HG02970 (cell line): ENCODE measurements around the gene SULT1C3.

Source experiments
- ATAC-seq: cut with Tn5 transposase; IDR thresholded peaks from one replicate; pipeline ENCODE4 v1.9.1; 2021; ENCODE audit warnings: mild to moderate bottlenecking, moderate library complexity, moderate number of reproducible peaks; ENCODE audit not compliant: unreplicated experiment, low FRiP score

Gene SULT1C3

DNA sequence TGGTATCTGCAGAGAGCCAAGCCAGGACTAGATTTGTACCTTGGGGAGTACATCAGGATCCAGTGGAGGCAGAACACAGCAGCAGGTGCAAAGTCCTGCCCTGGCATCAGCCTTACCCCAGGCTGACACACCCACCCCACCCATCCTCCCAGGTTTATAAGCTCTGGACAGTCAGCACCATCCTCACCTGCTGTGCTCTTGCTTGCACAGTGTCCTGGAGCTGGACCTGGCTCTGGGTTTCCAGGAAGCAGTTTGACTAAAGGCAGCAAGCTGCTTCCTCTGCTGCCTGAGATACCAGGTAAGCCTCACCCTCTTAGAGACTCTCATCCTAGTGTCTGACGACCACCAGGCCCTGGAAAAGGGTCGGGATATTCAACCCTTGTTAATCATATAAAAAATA, at the start of gene SULT1C3:
Gene SULT1C3 (plus strand): TSS at position 183 of the 400 bp plus-strand sequence. CDS start 7,227 bp downstream, outside the sequence.
- no peak for ATAC-seq

DNA sequence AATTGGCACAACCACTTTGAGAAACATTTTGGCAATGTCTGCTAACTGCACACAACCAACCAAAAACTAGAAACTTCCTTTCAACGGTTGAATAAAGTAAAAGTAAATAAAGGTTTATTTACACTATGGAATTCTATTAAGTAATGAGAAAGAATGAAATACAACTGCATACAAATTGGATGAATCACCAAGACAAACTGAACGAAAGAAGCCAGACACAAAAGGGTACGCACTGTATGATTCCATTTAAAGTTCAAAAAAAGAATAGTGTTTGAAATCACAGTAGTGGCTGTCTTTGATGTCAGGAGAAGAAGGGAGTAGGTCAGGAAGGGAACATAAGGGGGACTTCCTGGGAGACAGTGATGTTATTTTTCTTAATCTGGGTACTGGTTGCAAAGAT, 46.5 kb upstream of the SULT1C3 start:
- no peak for ATAC-seq

DNA sequence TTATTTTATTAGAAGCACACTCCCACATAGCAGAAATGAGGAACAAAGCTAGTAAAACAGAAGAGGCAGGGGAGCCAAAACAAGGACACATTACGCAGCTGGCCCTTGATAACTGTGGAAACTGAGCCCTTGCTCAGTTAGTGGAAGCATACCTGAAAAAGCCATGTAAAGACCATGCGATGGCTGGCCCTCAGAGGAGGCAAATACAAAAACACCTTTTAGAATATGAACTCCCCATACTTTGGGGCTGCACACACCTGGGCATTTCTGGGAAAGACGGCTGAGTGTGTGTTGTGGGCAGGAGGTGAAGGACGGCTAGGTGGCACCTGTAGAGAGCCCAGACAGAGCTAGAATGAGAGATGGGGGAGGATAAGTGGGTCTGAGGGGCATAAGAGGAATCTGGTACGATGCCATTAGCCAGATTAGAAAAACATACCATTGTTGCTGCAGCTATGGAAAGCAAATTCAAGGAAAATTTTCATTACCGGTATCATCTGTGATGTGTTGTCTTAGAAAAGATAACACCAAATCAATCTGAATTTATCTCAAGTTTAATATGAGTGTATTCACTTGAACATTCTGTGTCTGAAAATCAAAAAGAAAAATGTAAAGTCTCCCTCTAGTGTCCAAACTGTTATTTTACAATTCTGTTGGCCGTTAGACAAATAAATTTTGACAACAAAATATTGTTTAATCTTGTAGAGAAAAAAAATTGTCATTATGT, 45.2 kb upstream of the SULT1C3 start:
- no peak for ATAC-seq

DNA sequence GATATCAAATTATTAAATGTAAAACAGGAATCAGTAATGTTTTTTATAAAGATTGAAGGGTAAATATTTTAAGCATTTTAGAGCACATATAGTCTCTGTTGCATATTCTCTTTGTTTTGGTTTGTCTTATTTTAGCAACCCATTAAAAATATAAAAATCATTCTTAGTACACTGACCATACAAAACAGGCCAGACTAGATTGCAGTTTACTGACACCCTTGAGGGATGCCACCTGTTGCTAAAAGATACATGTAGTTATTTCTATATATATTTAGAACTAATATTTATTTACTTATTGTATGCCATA, 44.7 kb upstream of the SULT1C3 start:
- ATAC-seq = no peak

DNA sequence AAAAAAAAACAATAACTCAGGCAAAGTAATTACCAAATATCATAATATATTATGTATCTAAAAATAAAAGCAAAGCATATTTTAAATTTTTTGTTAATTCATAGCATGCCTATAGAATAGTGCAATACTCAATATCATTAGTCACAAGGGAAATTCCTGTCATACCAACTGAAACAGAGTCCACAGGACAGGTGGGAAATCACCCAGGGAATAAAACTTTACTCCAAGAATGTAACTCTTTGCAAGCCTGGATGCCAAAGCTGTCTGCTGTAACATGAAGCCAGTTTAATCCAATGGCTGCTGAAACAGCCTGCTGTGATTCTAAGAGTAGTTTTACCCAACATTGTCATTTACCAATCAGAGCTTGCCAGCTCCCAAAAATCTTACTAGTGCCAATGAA, 40.0 kb upstream of the SULT1C3 start:
- no peak for ATAC-seq

DNA sequence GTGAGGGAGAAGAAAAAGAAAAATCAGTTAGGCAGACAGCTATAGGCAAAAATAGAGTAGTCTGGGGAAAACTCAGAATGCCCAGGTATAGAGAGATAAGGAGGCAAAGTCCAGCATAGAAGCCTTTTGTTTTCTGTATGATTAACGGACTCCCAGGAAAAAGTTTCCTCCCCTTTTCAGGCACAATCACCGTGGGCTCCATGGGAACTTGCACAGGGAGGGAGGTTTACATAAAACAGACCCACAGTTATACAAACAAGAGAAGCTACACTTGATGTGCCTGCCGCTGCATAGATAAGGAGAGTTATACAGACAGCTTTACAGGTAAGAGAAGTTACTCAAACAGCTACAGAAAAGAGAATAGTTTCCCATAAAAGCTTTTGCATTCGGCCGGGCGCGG, 39.2 kb upstream of the SULT1C3 start:
- no peak for ATAC-seq

DNA sequence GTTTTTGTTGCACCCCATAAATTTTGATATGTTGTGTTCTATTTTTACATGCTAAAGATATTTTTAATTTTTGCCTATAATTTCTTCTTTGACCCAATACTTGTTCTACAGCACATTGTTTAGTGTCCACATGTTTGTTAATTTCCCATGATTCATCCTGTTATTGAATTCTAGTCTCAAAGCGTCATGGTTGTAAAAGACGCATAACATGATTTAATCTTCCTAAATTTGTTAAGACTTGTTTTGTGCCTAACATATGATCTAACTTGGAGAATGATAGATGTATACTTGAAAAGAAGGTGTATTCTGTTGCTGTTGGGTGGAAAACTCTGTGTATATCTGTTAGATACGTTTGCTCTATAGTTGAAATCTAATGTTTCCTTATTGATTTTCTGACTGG, 27.1 kb upstream of the SULT1C3 start:
- ATAC-seq = no peak

DNA sequence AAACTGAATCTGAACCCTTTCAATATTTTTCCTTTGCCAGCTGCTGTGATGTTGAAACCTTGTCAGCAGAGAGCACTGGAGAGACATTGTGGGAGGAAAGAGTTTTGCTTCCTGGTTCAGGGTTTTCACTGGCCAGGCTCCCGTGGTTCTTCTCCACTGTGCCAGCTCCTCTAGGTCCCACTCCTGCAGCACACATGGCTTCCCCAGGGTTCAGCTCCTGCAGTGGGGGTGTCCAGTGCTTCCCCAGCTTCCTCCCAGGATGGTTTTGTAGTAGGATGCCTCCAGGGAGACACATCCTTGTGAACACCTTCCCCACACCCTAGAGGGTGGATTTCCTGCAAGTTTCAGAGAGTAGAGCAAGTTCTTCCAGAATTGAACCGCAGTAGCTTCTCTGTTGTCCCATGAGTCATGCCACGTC, 24.0 kb upstream of the SULT1C3 start:
- ATAC-seq = no peak

DNA sequence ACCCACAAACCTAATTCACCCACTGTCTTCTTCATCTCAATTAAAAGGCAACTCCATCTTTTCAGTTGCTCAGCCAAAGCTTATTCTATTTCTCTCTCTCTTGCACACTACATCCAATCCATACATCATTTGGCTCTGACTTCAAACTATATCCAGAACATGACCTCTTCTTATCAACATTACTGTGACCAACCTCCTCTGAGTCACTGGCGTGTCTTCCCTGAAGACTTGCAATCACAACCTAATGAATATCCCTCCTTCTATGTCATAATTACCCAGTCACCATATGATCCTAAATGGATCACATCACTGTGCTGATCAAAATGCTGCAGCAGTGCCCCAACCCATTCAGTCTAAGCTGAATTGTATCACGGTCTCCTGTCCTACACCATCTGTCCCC, 22.6 kb upstream of the SULT1C3 start:
- ATAC-seq = no peak

DNA sequence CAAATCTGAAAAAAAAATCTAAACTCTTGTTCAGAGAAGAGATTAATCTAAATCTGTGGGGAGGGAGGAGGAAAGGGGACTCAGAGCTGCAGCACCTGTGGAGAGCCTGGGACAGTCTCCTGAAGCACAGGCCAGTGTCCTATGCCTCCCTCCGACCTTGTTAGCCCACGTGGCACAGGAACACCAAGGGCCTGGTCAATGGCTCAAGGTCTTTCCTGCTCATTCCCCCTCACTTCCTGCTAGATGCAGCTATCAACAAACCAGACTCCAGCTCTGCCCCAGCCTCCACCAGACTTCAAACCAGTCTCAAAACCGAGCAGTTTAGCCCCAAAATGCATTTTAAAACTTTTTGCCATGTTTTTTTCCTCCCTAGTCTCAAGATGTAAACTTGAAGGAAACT, 20.1 kb upstream of the SULT1C3 start:
- ATAC-seq = no peak

DNA sequence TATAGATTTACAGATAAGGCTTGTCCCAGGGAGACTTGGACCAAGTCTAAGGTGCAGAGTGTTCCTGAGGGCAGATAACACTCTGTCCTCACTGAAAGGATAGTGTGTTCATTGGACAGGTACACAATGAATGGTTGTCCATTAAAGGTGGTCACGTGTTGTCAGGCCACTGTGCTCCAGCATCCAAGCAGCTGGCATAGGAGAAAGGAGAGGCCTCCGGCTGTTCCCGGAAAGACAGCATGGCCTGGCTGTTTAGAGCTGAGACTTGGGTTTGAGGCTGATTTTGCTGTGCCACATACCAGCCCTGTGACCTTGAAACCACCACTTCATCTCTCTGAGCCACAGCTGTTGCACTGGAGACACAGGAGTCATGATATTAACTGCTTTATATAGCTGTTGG, 19.6 kb upstream of the SULT1C3 start:
- ATAC-seq = no peak

DNA sequence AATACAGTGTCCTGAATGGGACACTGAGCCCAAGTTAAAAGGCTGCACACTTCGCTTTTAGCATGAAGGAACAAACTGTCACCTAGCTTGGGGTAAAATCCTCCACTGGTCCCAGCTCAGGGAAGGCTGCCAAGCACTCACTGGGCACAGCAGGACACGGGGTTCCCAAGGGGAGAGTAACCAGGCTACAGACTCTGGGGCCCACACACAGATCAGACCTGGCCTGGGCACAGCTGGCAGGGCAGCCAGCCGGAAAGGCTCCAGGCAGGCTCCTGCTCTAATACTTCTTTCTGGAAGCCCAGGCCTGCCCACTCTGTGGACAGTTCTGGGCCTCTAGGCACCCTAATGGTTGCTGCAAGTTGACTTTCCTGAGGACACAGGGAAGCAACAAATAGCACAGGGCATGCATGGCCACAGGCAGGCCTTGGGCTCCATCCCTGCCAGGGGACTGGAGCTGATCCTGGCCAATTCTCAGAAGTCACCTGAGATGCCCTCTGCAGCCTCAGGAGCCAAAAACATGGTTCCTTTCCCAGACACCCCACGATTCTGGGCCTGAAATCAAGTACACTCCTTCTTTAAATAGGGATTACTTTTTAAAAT, 18.7 kb upstream of the SULT1C3 start:
- no peak for ATAC-seq

DNA sequence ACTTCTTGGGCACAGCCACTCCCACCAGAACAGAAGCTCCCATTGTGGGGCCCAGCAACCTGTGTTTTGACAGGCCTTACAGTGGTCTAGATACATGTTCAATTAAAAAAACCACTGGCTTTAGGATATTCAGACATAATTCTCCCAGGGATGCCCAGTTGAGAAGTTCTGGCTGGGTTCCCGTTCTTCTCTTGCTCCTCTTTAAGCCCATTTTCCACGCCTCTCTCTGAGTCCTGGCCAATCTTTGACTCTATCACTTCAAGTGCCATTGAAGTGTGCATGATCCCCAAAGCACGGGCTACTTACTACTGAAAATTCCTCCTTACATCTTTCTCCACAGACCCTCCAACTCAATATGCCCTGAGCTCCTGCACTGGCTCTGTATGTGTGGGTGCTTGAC, 17.5 kb upstream of the SULT1C3 start:
- ATAC-seq = no peak

DNA sequence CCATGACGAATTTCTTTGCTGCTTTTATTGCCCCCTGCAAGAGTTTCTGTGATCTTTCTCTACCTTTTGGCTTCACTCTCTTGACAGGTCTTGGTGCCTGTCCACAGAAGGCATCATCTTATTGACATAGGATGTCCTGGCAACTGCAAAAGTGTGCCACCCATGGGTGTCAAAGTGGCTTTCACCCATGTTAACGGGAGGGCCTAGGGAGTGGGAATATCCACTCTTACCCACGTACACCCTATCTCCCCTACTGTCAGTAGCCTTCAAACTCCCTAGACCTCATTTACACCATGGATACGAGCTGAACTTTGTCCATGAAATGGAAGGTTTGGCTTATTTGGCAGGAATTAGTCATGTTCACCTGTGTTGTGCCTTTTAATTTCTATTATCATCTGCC, 16.2 kb upstream of the SULT1C3 start:
- ATAC-seq = no peak

DNA sequence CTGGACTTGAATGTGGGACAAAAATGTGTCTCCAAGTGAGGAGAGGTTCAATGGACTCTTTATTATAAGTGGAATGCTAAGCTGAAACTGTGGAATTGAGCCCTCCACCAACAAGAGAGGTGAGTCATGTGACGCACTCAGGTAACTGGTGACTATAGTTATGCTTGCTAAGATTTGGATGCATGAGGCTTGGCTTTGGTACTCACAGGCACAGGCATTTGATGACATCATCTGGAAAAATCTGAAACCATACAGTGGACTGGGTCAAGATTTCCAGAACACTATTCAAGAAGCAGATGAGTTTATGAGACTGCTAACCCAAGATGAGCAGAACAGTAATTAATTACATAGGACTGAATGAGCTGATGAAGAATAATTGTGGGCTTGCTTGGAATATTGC, 15.7 kb upstream of the SULT1C3 start:
- ATAC-seq = no peak

DNA sequence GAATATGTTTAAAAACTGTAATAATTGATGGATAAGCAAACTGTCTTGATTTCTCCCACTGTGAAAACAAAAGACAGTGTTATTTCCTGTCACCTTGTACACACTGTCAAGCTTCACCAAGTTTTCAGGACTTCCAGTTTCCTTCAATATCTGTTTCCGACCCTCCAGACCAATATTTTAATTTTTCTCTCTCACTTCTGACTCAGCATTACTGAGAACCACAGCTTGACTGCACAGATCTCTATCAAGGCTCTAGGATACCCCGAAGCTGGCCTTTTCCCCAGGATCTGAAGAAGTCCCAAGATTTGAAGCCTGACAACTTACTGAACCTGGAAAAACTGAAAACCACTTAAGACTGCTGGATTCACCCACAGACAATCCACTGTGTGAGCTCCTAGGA, 13.2 kb upstream of the SULT1C3 start:
- no peak for ATAC-seq

DNA sequence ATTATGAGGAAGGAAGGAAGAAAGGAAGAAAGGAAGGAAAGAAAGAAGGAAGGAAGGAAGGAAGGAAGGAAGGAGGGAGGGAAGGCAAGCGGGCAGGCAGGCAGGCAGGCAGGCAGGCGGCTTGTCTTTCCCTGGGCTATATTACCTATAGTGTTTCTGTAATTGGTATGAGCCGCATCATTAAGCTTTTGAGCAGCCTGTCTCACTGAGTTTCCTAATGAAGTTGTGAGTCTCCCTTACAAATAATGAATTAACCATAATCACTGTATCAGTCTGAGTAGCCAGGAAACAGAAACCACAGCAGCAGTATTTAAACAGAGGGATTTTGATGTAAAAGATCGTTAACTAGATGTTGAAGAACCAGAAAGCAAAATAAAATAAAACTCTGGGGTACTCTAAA, 11.8 kb upstream of the SULT1C3 start:
- ATAC-seq = no peak

DNA sequence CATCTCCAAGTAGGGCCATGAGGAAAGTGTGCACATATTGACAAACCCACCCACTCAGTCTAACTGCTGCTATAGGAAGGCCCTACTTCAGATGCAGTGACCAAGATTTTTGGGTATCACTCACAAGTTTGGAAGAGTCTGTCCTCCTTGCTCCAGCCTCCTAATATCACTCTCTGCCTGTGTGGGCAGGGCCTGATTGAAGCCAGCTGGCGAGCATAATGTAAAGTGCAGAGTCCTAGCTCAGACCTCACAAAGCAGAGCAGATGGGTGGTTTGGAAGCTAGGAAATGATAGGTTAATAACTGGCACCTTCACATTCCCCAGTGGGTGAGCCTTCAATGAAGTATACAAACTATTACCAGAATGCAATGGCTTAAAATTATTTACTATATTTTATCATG, 11.2 kb upstream of the SULT1C3 start:
- no peak for ATAC-seq

DNA sequence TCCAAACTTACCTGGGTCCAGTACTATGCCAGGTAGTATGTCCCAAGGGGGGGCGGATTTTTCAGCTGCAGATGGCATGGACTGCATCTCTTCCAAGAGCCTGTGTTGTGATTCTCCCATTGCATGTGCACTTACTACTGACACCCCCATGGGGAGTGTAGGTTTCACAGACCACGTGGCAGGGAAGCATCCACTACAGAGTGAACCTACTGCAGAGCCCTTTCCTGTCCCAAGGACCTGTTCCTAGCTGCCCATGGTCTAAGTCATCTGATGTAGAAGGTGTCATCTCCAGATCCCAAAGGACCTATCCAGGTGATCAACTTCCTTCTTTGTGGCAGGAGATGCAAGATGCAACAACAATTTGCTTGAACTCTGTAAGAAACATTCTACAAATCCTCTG, 9.9 kb upstream of the SULT1C3 start:
- ATAC-seq = no peak

DNA sequence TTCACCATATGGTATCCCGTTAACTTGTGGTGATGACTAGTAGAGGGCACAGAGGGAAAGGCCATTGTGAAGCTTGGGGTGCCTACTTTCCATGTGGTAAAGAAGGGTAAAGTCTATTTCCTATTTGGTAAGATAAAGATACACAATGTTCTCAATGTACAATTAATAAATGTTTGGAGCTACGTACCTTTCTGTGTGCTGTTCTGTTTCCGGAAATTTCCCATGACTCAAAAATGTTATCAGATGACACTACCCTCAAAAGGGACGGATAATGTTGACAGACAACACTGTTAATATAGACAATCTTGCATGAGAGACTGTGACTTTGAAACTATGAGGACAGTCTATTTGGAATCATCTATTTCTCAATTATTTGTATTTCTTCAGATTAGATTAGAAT, 4.2 kb upstream of the SULT1C3 start:
- ATAC-seq = no peak

DNA sequence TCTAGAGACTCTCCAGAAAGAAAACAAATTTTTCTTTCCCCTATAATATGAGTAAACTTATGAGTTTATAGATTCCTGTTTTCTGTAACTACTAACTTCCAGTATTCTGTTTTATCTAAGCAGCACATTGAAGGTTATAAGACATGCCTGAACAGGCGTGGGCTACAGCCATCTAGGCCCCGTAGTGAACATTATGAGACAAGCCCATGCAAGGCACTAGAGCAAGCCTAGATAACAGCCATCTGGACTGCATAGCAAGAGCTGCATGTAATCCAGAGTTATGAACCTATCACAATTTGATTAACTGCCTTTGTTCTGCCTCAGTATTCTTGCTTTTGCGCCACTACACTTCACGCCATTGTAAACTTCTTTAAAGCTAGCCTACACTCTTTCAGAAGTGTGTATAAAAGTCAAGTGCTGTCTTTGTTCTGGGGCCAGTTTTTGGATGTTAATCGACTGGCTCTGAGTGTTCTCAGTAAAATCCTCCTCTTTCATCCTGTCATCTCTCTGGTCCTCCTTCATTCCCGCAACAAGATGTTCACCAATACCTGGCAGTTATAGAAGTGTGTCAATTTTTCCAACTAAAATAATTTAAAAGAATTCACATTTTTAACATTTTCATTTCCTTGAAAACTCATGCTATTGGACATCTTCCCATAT, 3.0 kb upstream of the SULT1C3 start:
- no peak for ATAC-seq

DNA sequence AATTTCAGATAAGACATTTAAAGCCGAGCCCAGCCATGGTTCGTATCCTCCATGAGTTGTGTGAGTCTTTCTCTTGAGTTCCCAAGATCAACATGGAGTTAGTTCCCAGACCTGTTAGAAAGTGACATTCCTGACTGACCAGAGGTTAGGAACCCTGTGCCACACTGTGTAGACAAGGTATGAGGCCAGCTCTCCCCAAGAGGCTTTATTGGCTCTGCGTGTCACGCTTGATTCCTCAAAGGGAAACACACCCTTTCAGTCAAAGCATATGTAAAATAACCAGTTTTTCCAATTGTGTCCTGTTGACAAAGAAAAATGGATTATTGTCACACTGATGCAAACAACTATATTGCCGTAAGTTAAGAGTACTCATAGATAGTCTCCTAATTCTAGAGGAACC, 1.2 kb downstream of the SULT1C3 start:
- no peak for ATAC-seq
